ENCODE measurements around the gene SLC35C1. TPM values are rescaled to one million over a fixed set of nuclear protein-coding genes. Genes with fewer than 3 reads are reported as not detected.

The SLC35C1 gene
- total and polyA plus RNA-seq, 2 experiments from 2014 or later, result 6.8 to 11.0 TPM

DNA sequence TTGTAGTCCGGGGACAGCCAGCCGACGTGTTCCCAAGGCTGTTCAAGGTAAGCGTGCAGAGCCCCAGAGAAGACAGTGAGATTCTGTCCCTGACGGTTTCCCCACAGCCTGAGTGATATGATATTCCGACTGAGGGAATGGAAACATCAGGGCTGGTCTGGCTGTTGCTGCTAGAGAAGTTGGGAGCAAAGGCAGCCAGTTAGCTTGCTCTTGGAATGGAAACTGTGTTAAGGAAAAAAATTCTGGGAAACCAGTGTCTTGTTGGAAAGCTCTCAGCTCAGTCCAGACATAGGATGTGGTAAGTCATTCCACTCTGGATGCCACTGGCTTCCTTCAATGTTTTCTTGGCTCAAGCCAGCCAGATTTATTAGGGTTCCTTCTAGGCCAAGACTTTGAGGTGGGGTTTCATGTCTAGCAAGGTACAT is 51.1 kb downstream of the SLC35C1 start:
- Histone ChIP-seq H4K20me1 (replicated peaks; ENCODE audit: insufficient read depth) (peaks cover 31% of the 10 kb centered on the region), H3K27ac (ENCODE audit: low read depth) (no peak overlapping the region), H3K9me2 (ENCODE audit: insufficient read depth) (no peaks in the 10 kb centered on the region), H3K4me1 (ENCODE audit: insufficient read depth) (peaks cover 54% of the 10 kb centered on the region), H3K4me3 (no peak overlapping the region), H3F3A (replicated peaks; ENCODE audit: low read depth) (0 out of 2 replicates have a peak, but pooled peaks cover 4% of the 10 kb centered on the region), H2AFZ (no peak overlapping the region), H3K4me2 (no peak overlapping the region), H3K79me2 (replicated peaks; ENCODE audit: insufficient read depth) (peaks cover 9% of the 10 kb centered on the region), H3K36me3 (ENCODE audit: insufficient read depth) (no peaks in the 10 kb centered on the region), H3K27me3 (ENCODE audit: insufficient read depth) (no peaks in the 10 kb centered on the region)
- Mint-ChIP-seq H3K4me1 (peaks cover 60% of the 10 kb centered on the region), H3K4me3 (no peak overlapping the region), H3K9me3 (no peaks in the 10 kb centered on the region), H3K27me3 (ENCODE audit: insufficient read depth, low read depth, poor library complexity) (peaks cover 2% of the 10 kb centered on the region), H3K36me3 (ENCODE audit: low read depth) (0 out of 3 replicates have a peak, but pooled peaks cover 6% of the 10 kb centered on the region), H3K27ac (no peak overlapping the region)
- ATAC-seq (no peak), DNase-seq (ENCODE audit: low spot score) (no peak)
- no peak for TF ChIP-seq CREB1 (CRISPR knock-in tag; IDR thresholded peaks at IDR 0.05; ENCODE audit: low read depth)
- TF ChIP-seq JUNB (IDR thresholded peaks at IDR 0.05; ENCODE audit: unreplicated experiment), result no peak
- TF ChIP-seq, protein P1, sequence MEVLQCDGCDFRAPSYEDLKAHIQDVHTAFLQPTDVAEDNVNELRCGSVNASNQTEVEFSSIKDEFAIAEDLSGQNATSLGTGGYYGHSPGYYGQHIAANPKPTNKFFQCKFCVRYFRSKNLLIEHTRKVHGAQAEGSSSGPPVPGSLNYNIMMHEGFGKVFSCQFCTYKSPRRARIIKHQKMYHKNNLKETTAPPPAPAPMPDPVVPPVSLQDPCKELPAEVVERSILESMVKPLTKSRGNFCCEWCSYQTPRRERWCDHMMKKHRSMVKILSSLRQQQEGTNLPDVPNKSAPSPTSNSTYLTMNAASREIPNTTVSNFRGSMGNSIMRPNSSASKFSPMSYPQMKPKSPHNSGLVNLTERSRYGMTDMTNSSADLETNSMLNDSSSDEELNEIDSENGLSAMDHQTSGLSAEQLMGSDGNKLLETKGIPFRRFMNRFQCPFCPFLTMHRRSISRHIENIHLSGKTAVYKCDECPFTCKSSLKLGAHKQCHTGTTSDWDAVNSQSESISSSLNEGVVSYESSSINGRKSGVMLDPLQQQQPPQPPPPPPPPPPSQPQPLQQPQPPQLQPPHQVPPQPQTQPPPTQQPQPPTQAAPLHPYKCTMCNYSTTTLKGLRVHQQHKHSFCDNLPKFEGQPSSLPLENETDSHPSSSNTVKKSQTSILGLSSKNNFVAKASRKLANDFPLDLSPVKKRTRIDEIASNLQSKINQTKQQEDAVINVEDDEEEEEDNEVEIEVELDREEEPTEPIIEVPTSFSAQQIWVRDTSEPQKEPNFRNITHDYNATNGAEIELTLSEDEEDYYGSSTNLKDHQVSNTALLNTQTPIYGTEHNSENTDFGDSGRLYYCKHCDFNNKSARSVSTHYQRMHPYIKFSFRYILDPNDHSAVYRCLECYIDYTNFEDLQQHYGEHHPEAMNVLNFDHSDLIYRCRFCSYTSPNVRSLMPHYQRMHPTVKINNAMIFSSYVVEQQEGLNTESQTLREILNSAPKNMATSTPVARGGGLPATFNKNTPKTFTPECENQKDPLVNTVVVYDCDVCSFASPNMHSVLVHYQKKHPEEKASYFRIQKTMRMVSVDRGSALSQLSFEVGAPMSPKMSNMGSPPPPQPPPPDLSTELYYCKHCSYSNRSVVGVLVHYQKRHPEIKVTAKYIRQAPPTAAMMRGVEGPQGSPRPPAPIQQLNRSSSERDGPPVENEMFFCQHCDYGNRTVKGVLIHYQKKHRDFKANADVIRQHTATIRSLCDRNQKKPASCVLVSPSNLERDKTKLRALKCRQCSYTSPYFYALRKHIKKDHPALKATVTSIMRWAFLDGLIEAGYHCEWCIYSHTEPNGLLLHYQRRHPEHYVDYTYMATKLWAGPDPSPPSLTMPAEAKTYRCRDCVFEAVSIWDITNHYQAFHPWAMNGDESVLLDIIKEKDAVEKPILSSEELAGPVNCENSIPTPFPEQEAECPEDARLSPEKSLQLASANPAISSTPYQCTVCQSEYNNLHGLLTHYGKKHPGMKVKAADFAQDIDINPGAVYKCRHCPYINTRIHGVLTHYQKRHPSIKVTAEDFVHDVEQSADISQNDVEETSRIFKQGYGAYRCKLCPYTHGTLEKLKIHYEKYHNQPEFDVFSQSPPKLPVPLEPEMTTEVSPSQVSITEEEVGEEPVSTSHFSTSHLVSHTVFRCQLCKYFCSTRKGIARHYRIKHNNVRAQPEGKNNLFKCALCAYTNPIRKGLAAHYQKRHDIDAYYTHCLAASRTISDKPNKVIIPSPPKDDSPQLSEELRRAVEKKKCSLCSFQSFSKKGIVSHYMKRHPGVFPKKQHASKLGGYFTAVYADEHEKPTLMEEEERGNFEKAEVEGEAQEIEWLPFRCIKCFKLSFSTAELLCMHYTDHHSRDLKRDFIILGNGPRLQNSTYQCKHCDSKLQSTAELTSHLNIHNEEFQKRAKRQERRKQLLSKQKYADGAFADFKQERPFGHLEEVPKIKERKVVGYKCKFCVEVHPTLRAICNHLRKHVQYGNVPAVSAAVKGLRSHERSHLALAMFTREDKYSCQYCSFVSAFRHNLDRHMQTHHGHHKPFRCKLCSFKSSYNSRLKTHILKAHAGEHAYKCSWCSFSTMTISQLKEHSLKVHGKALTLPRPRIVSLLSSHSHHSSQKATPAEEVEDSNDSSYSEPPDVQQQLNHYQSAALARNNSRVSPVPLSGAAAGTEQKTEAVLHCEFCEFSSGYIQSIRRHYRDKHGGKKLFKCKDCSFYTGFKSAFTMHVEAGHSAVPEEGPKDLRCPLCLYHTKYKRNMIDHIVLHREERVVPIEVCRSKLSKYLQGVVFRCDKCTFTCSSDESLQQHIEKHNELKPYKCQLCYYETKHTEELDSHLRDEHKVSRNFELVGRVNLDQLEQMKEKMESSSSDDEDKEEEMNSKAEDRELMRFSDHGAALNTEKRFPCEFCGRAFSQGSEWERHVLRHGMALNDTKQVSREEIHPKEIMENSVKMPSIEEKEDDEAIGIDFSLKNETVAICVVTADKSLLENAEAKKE (CRISPR knock-in tag; IDR thresholded peaks at IDR 0.05), result no peak
- TF ChIP-seq STAT1 (IDR thresholded peaks at IDR 0.05; ENCODE audit: unreplicated experiment), result no peak
- no peak for TF ChIP-seq ZNF114 (CRISPR knock-in tag; IDR thresholded peaks at IDR 0.05)
- TF ChIP-seq POLR2AphosphoS5 (IDR thresholded peaks at IDR 0.05; ENCODE audit: low read depth), result no peak
- no peak for TF ChIP-seq EZH2phosphoT487 (IDR thresholded peaks at IDR 0.05; ENCODE audit: unreplicated experiment)
- TF ChIP-seq, protein P2, sequence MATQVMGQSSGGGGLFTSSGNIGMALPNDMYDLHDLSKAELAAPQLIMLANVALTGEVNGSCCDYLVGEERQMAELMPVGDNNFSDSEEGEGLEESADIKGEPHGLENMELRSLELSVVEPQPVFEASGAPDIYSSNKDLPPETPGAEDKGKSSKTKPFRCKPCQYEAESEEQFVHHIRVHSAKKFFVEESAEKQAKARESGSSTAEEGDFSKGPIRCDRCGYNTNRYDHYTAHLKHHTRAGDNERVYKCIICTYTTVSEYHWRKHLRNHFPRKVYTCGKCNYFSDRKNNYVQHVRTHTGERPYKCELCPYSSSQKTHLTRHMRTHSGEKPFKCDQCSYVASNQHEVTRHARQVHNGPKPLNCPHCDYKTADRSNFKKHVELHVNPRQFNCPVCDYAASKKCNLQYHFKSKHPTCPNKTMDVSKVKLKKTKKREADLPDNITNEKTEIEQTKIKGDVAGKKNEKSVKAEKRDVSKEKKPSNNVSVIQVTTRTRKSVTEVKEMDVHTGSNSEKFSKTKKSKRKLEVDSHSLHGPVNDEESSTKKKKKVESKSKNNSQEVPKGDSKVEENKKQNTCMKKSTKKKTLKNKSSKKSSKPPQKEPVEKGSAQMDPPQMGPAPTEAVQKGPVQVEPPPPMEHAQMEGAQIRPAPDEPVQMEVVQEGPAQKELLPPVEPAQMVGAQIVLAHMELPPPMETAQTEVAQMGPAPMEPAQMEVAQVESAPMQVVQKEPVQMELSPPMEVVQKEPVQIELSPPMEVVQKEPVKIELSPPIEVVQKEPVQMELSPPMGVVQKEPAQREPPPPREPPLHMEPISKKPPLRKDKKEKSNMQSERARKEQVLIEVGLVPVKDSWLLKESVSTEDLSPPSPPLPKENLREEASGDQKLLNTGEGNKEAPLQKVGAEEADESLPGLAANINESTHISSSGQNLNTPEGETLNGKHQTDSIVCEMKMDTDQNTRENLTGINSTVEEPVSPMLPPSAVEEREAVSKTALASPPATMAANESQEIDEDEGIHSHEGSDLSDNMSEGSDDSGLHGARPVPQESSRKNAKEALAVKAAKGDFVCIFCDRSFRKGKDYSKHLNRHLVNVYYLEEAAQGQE (IDR thresholded peaks at IDR 0.05; ENCODE audit: unreplicated experiment), result no peak
- TF ChIP-seq EZH2 (IDR thresholded peaks at IDR 0.05; ENCODE audit: low read depth, unreplicated experiment), result no peak
- TF ChIP-seq, protein P3, sequence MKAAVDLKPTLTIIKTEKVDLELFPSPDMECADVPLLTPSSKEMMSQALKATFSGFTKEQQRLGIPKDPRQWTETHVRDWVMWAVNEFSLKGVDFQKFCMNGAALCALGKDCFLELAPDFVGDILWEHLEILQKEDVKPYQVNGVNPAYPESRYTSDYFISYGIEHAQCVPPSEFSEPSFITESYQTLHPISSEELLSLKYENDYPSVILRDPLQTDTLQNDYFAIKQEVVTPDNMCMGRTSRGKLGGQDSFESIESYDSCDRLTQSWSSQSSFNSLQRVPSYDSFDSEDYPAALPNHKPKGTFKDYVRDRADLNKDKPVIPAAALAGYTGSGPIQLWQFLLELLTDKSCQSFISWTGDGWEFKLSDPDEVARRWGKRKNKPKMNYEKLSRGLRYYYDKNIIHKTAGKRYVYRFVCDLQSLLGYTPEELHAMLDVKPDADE (IDR thresholded peaks at IDR 0.05), result no peak
- no peak for TF ChIP-seq ZNF331 (CRISPR knock-in tag; IDR thresholded peaks at IDR 0.05; ENCODE audit: low read depth)
- TF ChIP-seq NANOG (IDR thresholded peaks at IDR 0.05; ENCODE audit: borderline replicate concordance), result no peak
- TF ChIP-seq, protein P4, sequence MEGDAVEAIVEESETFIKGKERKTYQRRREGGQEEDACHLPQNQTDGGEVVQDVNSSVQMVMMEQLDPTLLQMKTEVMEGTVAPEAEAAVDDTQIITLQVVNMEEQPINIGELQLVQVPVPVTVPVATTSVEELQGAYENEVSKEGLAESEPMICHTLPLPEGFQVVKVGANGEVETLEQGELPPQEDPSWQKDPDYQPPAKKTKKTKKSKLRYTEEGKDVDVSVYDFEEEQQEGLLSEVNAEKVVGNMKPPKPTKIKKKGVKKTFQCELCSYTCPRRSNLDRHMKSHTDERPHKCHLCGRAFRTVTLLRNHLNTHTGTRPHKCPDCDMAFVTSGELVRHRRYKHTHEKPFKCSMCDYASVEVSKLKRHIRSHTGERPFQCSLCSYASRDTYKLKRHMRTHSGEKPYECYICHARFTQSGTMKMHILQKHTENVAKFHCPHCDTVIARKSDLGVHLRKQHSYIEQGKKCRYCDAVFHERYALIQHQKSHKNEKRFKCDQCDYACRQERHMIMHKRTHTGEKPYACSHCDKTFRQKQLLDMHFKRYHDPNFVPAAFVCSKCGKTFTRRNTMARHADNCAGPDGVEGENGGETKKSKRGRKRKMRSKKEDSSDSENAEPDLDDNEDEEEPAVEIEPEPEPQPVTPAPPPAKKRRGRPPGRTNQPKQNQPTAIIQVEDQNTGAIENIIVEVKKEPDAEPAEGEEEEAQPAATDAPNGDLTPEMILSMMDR (conservative IDR thresholded peaks at IDR 0.05; ENCODE audit: low read depth in 2 of 2), result no peak
